Vagina (tissue), 2 donors: Measurements from ENCODE around the gene CEP170B. TPM values are rescaled to one million over a fixed set of nuclear protein-coding genes. Genes with fewer than 3 reads are reported as not detected.
A peak's percentile ranks its signal among the peaks of the same experiment; 100 is the strongest.

Source experiments
- DNase-seq, 2 donors: peaks; one replicate each; pipeline ENCODE4 v3.0.0-alpha.2; 2017; ENCODE audit errors: extremely low spot score in 2 of 2
- H3K27ac ChIP-seq: fragments of 200-600 bp; sonication (generic); one replicate; pipeline ENCODE4 v1.5.1; 2019
- H3K27me3 ChIP-seq: fragments of 200-600 bp; sonication (generic); one replicate; pipeline ENCODE4 v1.5.1; 2019
- H3K36me3 ChIP-seq, 2 donors: fragments of 200-600 bp; sonication (generic); one replicate each; pipeline ENCODE4 v1.5.1; 2017 to 2019
- H3K4me1 ChIP-seq: fragments of 200-600 bp; sonication (generic); one replicate; pipeline ENCODE4 v1.5.1; 2019
- H3K4me3 ChIP-seq, 2 donors: fragments of 200-600 bp; sonication (generic); 1 replicate in 1 of 2; 2 replicates in 1 of 2; pipeline ENCODE4 v1.5.1; 2016 to 2019
- H3K9me3 ChIP-seq: fragments of 200-600 bp; sonication (generic); one replicate; pipeline ENCODE4 v1.5.1; 2019
- POLR2A ChIP-seq, 2 donors: fragments of 450-650 bp; IDR thresholded peaks; one replicate each; pipeline ENCODE4 v1.6.1; 2017; ENCODE audit warnings: antibody characterized with exemption in 2 of 2, mild to moderate bottlenecking in 2 of 2, moderate library complexity in 2 of 2
- POLR2AphosphoS5 ChIP-seq, 2 donors: sonication (generic); formaldehyde crosslinking; IDR thresholded peaks; one replicate each; pipeline ENCODE4 v1.9.0; 2017; ENCODE audit warnings: antibody characterized with exemption in 2 of 2, mild to moderate bottlenecking in 2 of 2, low read depth in 1 of 2; ENCODE audit not compliant: insufficient read depth in 1 of 2
- intact Hi-C: fragments of 100-400 bp; cut with DNase I; formaldehyde crosslinking; loops from one replicate; pipeline ENCODE4 v1.15.1; 2023
- total RNA-seq: library from RNA; depleted of rRNA; stranded (reverse); fragments of >200 nt; gene quantifications from one replicate; pipeline ENCODE4 v1.2.3, GENCODE V29; 2016
- TF ChIP-seq, protein P1 (sequence below), 3 experiments: fragments of 450-650 bp in 2 of 3; fragments of 200-600 bp in 1 of 3; sonication (generic) in 1 of 3; IDR thresholded peaks; one replicate each; pipeline ENCODE4 v1.5.1; 2017 to 2019; ENCODE audit warnings: antibody characterized with exemption in 3 of 3, mild to moderate bottlenecking in 2 of 3, moderate library complexity in 2 of 3

The CEP170B gene
- total RNA-seq, 1 donor from 2014 or later, result 17.9 TPM

DNA sequence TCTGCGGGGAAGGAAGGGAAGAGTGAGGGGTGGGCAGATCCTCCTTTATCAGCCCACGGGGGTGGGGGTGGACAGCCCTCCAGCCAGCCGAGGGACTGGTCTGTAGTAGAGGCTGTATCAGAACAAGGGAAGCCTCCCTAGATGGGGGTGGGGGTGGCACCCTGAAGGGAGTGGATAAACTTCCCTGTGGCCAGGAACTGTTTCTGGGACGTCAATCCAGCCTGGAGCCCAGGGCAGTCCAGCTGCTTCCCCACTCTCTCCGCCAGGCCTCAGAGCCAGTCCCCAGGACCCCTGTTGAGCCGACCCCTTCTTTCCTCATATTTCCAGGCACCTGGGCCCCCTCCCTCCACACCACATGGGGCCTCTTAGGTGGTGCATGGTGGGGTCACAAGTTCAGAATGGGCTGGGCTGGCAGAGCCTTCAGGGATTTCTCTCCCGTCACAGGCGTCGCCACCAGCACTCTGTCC is 66.3 kb downstream of the CEP170B start:
- H3K4me3 ChIP-seq, result no peak overlapping the region
- H3K27me3 ChIP-seq, result no peaks in the 10 kb centered on the region
- intact Hi-C loops, result loop anchor here (5.0 kb wide), 1 partner anchor 36 kb away; no protein-coding TSS in a partner anchor
- H3K9me3 ChIP-seq, result no peaks in the 10 kb centered on the region
- TF ChIP-seq, protein P1, sequence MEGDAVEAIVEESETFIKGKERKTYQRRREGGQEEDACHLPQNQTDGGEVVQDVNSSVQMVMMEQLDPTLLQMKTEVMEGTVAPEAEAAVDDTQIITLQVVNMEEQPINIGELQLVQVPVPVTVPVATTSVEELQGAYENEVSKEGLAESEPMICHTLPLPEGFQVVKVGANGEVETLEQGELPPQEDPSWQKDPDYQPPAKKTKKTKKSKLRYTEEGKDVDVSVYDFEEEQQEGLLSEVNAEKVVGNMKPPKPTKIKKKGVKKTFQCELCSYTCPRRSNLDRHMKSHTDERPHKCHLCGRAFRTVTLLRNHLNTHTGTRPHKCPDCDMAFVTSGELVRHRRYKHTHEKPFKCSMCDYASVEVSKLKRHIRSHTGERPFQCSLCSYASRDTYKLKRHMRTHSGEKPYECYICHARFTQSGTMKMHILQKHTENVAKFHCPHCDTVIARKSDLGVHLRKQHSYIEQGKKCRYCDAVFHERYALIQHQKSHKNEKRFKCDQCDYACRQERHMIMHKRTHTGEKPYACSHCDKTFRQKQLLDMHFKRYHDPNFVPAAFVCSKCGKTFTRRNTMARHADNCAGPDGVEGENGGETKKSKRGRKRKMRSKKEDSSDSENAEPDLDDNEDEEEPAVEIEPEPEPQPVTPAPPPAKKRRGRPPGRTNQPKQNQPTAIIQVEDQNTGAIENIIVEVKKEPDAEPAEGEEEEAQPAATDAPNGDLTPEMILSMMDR (IDR thresholded peaks at IDR 0.05), result no peak
- no peak for TF ChIP-seq POLR2AphosphoS5 (IDR thresholded peaks at IDR 0.05; ENCODE audit: insufficient read depth in 1 of 2, low read depth in 1 of 2)
- no peaks in the 10 kb centered on the region for H3K36me3 ChIP-seq
- H3K4me1 ChIP-seq, result peaks cover 30% of the 10 kb centered on the region
- peak overlapping the region; percentile 71 for H3K27ac ChIP-seq
- DNase-seq, result no peak

DNA sequence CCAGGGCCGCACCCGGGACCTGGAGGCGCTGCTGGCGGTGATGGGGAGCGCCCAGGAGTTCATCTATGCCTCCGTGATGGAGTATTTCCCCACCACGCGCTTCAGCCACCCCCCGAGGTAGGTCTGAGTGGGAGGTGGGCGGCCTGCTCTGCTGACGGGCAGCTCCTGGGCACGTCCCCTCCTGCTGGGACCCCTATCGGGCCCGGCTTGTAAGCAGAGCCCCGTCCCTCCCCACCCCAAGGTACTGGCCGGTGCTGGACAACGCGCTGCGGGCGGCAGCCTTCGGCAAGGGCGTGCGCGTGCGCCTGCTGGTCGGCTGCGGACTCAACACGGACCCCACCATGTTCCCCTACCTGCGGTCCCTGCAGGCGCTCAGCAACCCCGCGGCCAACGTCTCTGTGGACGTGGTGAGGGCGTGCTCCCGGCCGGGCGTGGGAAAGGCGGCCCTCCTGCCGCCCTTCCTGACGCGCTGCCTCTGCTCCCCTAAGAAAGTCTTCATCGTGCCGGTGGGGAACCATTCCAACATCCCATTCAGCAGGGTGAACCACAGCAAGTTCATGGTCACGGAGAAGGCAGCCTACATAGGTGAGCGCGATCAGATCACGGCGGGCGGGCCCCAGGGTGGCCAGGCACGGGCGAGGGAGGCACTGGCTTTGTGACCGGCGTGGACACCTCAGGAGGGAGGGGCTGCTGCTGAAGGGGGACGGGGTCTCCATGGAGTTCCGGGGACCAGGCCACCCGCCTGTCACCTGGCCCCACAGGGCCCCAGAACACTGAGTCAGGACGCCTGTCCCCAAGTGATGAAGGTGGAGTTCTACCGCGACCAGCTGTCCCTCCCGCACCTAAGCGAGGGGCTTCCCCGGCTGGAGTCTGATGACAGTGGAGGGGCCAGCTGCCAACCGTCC is 67.0 kb downstream of the CEP170B start:
- intact Hi-C loops, result loop anchor here (5.0 kb wide), 1 partner anchor 35 kb away; no protein-coding TSS in a partner anchor

DNA sequence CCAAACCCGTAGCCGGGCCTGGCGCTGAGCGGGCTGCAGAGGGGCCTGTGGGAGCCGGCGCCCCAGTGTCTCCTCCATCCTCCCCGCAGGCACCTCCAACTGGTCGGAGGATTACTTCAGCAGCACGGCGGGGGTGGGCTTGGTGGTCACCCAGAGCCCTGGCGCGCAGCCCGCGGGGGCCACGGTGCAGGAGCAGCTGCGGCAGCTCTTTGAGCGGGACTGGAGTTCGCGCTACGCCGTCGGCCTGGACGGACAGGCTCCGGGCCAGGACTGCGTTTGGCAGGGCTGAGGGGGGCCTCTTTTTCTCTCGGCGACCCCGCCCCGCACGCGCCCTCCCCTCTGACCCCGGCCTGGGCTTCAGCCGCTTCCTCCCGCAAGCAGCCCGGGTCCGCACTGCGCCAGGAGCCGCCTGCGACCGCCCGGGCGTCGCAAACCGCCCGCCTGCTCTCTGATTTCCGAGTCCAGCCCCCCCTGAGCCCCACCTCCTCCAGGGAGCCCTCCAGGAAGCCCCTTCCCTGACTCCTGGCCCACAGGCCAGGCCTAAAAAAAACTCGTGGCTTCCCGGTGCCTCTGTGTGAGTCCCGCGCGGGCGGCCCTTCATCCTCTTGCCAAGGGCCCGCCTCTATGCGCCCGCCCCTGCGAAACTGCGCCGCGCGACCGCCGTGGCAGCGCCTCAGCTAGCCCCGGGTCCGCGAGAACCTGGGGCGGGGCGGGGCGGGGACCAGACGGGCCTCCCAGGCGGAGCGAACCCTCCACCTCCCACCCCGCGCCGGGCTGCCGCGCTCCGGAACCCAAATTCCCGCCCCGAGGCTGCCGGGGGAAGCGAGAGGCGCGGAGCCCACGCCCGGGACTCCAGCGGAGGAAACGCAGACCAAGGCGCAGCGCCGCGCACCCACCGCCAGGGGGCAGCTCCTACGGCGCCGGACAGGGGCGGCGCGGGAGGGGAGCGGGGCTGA is 67.9 kb downstream of the CEP170B start:
- no peaks in the 10 kb centered on the region for H3K27me3 ChIP-seq
- H3K4me3 ChIP-seq, result peak overlapping the region; percentile 57 to 61
- no peak for DNase-seq
- intact Hi-C loops, result loop anchor here (5.0 kb wide), 1 partner anchor 34 kb away; no protein-coding TSS in a partner anchor
- H3K9me3 ChIP-seq, result no peaks in the 10 kb centered on the region
- H3K27ac ChIP-seq, result peak overlapping the region; percentile 71
- H3K4me1 ChIP-seq, result peaks cover 30% of the 10 kb centered on the region
- no peaks in the 10 kb centered on the region for H3K36me3 ChIP-seq
- TF ChIP-seq, protein P1 (IDR thresholded peaks at IDR 0.05), result peak; percentile 56 to 86 (median 79)
- peak in 1 of 2 donors; percentile 24 for TF ChIP-seq POLR2AphosphoS5 (IDR thresholded peaks at IDR 0.05; ENCODE audit: insufficient read depth in 1 of 2, low read depth in 1 of 2)
- TF ChIP-seq POLR2A (IDR thresholded peaks at IDR 0.05), result no peak

More for the DNA sequence above, 67.0 kb downstream of the CEP170B start:
- no peak for TF ChIP-seq POLR2A (IDR thresholded peaks at IDR 0.05)
- TF ChIP-seq, protein P1 (IDR thresholded peaks at IDR 0.05), result no peak
- no peak for TF ChIP-seq POLR2AphosphoS5 (IDR thresholded peaks at IDR 0.05; ENCODE audit: insufficient read depth in 1 of 2, low read depth in 1 of 2)
- Histone ChIP-seq H3K36me3 (no peaks in the 10 kb centered on the region), H3K27ac (peak overlapping the region; percentile 71), H3K9me3 (no peaks in the 10 kb centered on the region), H3K4me3 (peak overlapping the region; percentile 57 to 61), H3K27me3 (no peaks in the 10 kb centered on the region), H3K4me1 (peaks cover 30% of the 10 kb centered on the region)
- DNase-seq, result no peak

DNA sequence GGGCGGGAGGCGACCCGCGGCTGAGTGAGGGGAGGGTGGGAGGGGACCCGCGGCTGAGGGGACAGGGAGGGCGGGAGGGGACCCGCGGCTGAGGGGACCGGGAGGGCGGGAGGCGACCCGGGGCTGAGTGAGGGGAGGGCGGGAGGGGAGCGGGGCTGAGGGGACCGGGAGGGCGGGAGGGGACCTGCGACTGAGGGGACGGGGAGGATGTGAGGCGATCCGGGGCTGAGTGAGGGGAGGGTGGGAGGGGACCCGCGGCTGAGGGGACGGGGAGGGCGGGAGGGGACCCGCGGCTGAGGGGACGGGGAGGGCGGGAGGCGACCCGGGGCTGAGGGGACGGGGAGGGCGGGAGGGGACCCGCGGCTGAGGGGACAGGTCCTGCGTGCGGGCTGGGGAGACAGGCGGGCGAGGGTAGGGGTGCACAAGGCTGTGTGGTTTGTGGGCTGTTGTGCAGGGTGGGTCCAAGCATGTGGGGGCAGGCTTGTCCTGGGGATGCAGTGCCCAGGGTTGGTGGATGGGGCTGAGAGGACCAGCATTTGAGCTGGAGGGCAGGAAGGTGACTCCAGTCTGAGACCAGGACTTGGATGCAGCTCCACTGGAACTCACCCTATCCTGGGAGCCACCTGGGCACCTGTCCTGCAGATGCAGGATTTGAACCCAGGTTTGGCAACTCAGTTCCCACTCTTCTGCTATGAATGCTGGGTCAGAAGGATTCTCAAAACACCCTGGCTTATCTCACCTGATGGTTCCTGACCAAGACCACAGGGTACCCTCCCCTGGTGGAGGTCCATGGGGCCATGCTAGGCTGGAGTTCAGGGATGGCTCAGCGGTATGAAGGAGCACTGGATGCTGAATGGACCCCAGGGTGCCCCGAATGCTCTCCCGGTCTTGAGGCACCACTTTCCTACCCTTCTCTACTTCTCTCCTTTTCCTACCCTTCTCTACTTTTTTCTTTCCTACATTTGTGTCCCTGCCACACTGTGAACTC is 69.0 kb downstream of the CEP170B start:
- peak overlapping the region; percentile 57 to 61 for H3K4me3 ChIP-seq
- intact Hi-C loops, result loop anchor here (5.0 kb wide), 1 partner anchor 33 kb away; no protein-coding TSS in a partner anchor

More for the DNA sequence above, 69.0 kb downstream of the CEP170B start:
- H3K36me3 ChIP-seq, result peaks cover 0 to 3% of the 10 kb centered on the region in 2 donors
- no peak for TF ChIP-seq POLR2A (IDR thresholded peaks at IDR 0.05)
- TF ChIP-seq, protein P1 (IDR thresholded peaks at IDR 0.05), result no peak
- TF ChIP-seq POLR2AphosphoS5 (IDR thresholded peaks at IDR 0.05; ENCODE audit: insufficient read depth in 1 of 2, low read depth in 1 of 2), result no peak
- peaks cover 30% of the 10 kb centered on the region for H3K4me1 ChIP-seq
- no peaks in the 10 kb centered on the region for H3K27me3 ChIP-seq
- peak overlapping the region; percentile 71 for H3K27ac ChIP-seq
- DNase-seq, result no peak
- H3K9me3 ChIP-seq, result no peaks in the 10 kb centered on the region
